ENCODE measurements around the gene PRKD2. TPM values are rescaled to one million over a fixed set of nuclear protein-coding genes. Genes with fewer than 3 reads are reported as not detected.

PRKD2 gene
- total and polyA plus RNA-seq, 2 of the 8 experiments (the other 6 are each of a cell fraction or from before 2014, with no cell fraction given) = 24.4 to 63.8 TPM

GRCh38 chr19:46696866-46697203 lies 20.1 kb downstream of the PRKD2 start:
- Histone ChIP-seq H2AK5ac (ENCODE audit: low read depth, low read length) (no peak overlapping the region; the same call in 1 of the 2 replicates), H3K4me3 (ENCODE audit: extremely low read depth in 1 of 4, insufficient read depth in 2 of 4, low read depth in 3 of 4, low read length in 4 of 4) (peak overlapping the region in 1 of 4 experiments; percentile 13; a peak in 1 of 8 replicates), H3K79me1 (ENCODE audit: low read depth, low read length) (peaks cover 2% of the 10 kb centered on the region), H2BK20ac (ENCODE audit: low read length) (no peak overlapping the region), H3K79me2 (ENCODE audit: control insufficient read depth in 1 of 2, insufficient read depth in 2 of 2, low read length in 2 of 2) (no peaks in the 10 kb centered on the region), H4K20me1 (replicated peaks in 1 of 2; ENCODE audit: control insufficient read depth in 1 of 2, insufficient read depth in 2 of 2, low read length in 2 of 2) (peaks cover 13 to 15% of the 10 kb centered on the region in 2 experiments), H3K23ac (ENCODE audit: insufficient read length) (no peak overlapping the region), H4K5ac (ENCODE audit: insufficient read length, low read depth, low read length) (no peak overlapping the region), H2BK12ac (ENCODE audit: low read depth, low read length) (no peak overlapping the region), H3K27ac (ENCODE audit: low read depth, low read length) (no peak overlapping the region), H2BK120ac (replicated peaks; ENCODE audit: low read depth, low read length) (no peak overlapping the region), H3K4me1 (replicated peaks in 1 of 4; ENCODE audit: control insufficient read depth in 3 of 4, insufficient read depth in 4 of 4, low read length in 3 of 4) (peaks cover 0 to 8% (median 6%) of the 10 kb centered on the region in 4 experiments; a peak in 6 of 7 replicates), H3K18ac (ENCODE audit: extremely low read depth, low read length) (no peak overlapping the region; the same call in 1 of the 2 replicates), H3K36me3 (ENCODE audit: control insufficient read depth in 2 of 4, insufficient read depth in 4 of 4, low read length in 3 of 4) (peaks cover 31 to 68% (median 58%) of the 10 kb centered on the region in 4 experiments), H3K9ac (replicated peaks in 1 of 4; ENCODE audit: extremely low read depth in 1 of 4, low read depth in 3 of 4, low read length in 3 of 4) (peak overlapping the region in 1 of 4 experiments; percentile 31; a peak in 1 of 7 replicates), H3K56ac (replicated peaks; ENCODE audit: insufficient read length, low read depth, low read length) (no peak overlapping the region), H3K4me2 (ENCODE audit: insufficient read depth in 1 of 2, low read depth in 2 of 2, low read length in 2 of 2) (peak overlapping the region; percentile 53 to 71), H3K4ac (replicated peaks; ENCODE audit: insufficient read length, low read depth, low read length) (no peak overlapping the region), H3K9me3 (ENCODE audit: insufficient read depth in 2 of 2, low read depth in 1 of 2, low read length in 1 of 2) (no peaks in the 10 kb centered on the region), H4K8ac (ENCODE audit: extremely low read depth, insufficient read depth, low read length) (no peak overlapping the region), H2BK15ac (ENCODE audit: low read length) (no peak overlapping the region), H2BK5ac (ENCODE audit: low read depth, low read length) (0 out of 2 replicates have a peak overlapping the region, but pooled peaks have one; percentile 32), H3K14ac (ENCODE audit: insufficient read length) (no peak overlapping the region), H4K91ac (replicated peaks; ENCODE audit: insufficient read length, low read length) (peak overlapping the region; percentile 62), H3K27me3 (replicated peaks in 1 of 4; ENCODE audit: control insufficient read depth in 3 of 4, extremely low read depth in 1 of 4, insufficient read depth in 3 of 4, low read length in 3 of 4) (no peaks in the 10 kb centered on the region), H3K23me2 (ENCODE audit: low read depth, low read length) (peaks cover 3% of the 10 kb centered on the region), H2AFZ (ENCODE audit: low read length) (no peak overlapping the region)
- ChIA-PET CTCF (ENCODE audit: partially characterized antibody) (interaction anchor here (1.0 to 2.6 kb wide), 11 partner anchors 8 to 295 kb away, joined by 3 to 10 read pairs (median 4); no protein-coding TSS in a partner anchor), POLR2A (ENCODE audit: partially characterized antibody) (interaction anchor here (0.7 to 3.3 kb wide), 9 partner anchors 10 to 88 kb away, joined by 3 to 18 read pairs (median 4); partner anchors contain the start of genes DACT3 and PRKD2)
- WGBS, 2 experiments (ENCODE audit: extremely low coverage in 1 of 2, insufficient coverage in 1 of 2, insufficient read length in 1 of 2, insufficient replicate concordance in 2 of 2, low coverage in 1 of 2, low lambda C conversion rate in 2 of 2, missing lambda C conversion rate in 1 of 2) = 73% methylated on average over 9 of the region's 9 CpGs; no CpG with 5 or more reads in 1 of the 2 experiments
- DNase-seq (ENCODE audit: low read depth in 1 of 2, low spot score in 2 of 2) = no peak
- no peak for FAIRE-seq
- TF ChIP-seq CTCF (IDR thresholded peaks at IDR 0.05; ENCODE audit: control extremely low read depth in 1 of 3, insufficient read depth in 1 of 3, low read depth in 1 of 3, low read length in 3 of 3) = no peak
- TF ChIP-seq KDM5A (IDR thresholded peaks at IDR 0.05; ENCODE audit: low read length) = no peak
- TF ChIP-seq BACH1 (IDR thresholded peaks at IDR 0.05; ENCODE audit: low read length) = no peak
- no peak for TF ChIP-seq NANOG (IDR thresholded peaks at IDR 0.05; ENCODE audit: insufficient read depth, low read depth, low read length, poor library complexity, severe bottlenecking)
- no peak for TF ChIP-seq RAD21 (IDR thresholded peaks at IDR 0.05 in 1 of 2, conservative IDR thresholded peaks at IDR 0.05 in 1 of 2; ENCODE audit: low read depth in 2 of 2, low read length in 2 of 2)
- no peak for TF ChIP-seq RBBP5 (IDR thresholded peaks at IDR 0.05; ENCODE audit: borderline replicate concordance, low read depth, low read length)
- no peak for TF ChIP-seq TEAD4 (IDR thresholded peaks at IDR 0.05; ENCODE audit: low read depth, low read length)
- no peak for TF ChIP-seq PHF8 (conservative IDR thresholded peaks at IDR 0.05; ENCODE audit: low read depth, low read length)
- no peak for TF ChIP-seq TBP (IDR thresholded peaks at IDR 0.05; ENCODE audit: low read depth, low read length)
- TF ChIP-seq NRF1 (IDR thresholded peaks at IDR 0.05; ENCODE audit: low read depth, low read length) = no peak

All from H1 (cell line).